HG03469 (cell line): ENCODE measurements around the gene TTN.

Source experiments
- ATAC-seq: cut with Tn5 transposase; IDR thresholded peaks from one replicate; pipeline ENCODE4 v1.9.1; 2021; ENCODE audit warnings: mild to moderate bottlenecking, moderate library complexity, moderate number of reproducible peaks; ENCODE audit not compliant: unreplicated experiment

Gene TTN

DNA sequence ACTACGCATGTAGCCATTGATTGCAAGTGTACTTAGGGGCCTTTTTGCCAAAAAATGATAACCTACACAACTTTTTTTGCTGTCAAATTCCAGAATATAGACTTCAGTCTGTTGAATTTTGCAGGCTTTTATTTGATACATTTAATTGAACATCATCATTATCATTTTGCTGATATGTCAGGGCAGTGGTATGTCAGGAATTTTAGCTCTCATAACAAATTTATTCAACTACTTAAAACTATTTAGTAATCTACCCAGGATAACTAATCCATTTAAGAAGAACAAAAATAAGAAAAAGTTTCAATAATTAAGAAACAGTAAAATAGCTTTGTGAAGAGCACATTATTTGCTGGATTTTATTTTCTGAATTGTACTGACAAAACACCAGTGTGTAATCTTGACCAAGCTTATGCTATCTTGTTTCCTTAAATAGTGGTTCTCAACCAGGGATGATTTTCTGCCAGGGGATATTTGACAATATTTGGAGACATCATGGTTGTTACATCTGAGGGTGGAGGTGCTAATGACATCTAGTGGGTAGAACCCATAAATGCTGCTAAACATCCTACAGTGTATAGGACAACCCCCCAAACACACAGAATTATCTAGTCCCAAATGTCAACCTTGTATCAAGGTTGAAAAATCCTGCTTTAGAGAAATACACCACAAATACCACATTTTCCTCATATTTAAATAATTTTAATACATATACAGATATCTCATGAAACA lies 12.1 kb upstream of the TTN start:
- ATAC-seq: no peak

DNA sequence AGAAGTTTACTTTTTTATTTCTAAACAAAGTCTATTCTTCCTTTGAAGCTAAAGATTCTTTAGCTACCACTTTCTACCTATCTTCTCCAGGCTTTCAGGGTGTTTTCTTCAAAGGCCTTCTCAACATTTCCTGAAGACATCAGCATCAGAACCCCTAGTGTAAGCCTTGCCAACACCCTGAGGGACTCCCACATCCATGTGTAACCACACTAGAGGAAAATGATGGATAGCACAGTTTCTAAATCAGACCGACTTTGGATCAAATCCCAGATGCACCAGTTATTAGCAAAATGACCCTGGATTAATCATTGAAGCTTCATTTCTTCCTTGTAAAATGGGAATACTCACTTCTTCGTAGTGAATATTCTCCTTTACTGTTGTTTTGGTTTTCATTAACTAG lies 4.7 kb upstream of the TTN start:
- ATAC-seq: no peak

DNA sequence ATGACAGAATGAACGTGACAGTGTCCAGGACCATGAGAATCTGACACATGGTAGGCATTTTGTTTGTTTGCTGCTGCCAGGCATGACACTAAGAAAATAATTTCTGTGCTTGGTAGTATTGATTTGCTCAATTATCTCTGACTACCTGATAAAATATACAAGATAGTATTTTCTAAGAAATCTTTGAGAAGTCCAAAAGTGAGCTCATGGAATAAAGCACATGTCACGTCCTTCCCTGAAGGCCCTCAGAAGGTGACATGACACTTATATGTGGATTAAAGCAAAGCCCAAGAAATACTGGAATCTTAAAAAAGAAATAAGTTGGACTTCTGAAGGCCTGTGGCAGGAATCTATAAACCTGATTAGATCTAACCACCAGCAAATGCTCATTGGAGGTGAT lies 3.8 kb upstream of the TTN start:
- no peak for ATAC-seq

DNA sequence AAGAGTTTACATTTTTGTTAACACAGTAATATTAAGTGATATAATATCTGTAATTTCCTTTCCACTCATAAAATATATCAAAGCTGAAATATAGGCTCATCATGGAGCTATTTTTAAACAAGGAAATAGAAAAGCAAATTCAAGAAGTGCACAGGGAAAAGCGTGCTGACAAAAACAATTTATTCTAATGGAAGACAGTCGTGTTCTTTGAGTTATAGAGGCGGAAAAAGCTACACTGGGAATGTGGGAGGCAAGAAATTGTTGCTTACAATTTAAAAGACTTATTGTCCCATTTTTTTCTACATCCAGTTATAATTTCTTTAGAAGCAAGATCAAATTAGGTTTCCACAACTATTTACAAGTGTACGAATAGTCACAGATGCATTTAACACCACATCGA lies 3.2 kb upstream of the TTN start:
- ATAC-seq: no peak

DNA sequence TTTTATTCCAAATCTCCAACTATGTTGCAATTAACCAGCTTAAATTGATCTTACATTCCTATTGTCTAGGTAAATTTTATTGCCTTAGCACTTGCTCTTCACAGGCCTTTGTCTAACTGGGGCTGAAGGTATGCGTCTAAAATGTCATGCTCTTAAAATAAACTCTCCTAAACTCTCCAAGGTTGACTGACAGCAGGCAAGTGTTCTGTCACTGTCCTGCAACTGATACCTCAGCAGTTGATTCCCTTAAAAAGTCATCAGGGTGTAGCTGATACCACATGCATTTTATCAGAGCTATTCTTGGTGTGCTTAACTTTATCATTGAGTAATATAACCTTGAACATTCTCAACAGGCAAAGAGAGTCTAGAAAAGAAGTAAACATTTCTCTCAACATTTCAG lies 680 bp downstream of the TTN start:
- ATAC-seq: no peak

DNA sequence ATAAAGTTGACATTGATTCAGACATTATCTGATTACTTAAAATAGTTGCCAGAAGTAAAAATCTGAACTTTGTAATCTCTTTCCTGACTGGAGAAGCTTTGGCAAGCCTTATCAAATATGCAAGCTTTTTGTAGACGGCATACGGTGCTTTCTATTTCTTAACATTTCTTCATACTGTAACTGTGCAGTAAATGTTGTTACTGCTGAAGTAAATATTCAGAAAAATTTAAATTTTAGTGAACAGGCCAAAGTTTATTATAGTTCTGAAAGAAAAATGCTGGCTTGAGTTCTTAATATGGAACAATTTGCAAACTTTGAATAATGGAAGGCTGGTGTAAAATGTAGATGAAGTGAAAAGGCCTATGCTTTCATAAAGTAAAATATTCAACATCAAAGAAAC lies 1.8 kb downstream of the TTN start:
- no peak for ATAC-seq

DNA sequence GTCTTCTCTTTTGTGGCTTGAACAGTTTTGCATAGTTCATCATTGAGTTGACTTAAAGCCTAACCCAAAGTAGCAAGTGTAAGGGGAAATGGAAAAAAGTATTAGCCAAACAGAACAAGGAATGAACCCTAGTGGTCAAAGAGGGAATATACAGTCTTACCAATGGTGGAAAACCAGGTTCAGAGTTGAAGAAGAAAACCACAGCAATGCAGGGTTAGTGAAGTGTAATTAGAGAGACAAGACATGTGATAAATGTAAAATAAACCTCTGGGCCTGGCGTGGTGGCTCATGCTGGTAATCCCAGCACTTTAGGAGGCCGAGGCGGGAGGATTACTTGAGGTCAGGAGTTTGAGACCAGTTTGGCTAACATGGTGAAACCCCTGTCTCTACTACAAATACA lies 2.4 kb downstream of the TTN start:
- ATAC-seq: no peak

DNA sequence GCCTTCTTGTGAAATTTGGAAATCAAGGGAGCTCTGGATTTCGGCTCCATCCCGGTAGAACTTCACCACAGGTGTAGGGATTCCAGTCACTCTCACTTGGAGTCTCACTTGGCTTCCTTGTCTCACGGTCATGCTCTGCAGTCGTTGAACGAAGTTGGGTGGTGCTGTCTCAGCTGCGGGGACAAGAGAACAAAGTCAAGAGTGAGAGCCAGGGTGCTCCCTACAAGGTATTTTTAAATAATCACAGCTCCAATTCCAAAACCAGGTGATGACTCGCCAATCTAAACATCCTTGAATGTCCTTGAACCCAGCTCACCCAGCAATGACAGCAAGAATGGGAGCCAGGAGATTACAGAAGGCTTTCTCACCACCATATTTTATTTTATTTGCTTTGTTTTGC lies 6.7 kb downstream of the TTN start:
- no peak for ATAC-seq

DNA sequence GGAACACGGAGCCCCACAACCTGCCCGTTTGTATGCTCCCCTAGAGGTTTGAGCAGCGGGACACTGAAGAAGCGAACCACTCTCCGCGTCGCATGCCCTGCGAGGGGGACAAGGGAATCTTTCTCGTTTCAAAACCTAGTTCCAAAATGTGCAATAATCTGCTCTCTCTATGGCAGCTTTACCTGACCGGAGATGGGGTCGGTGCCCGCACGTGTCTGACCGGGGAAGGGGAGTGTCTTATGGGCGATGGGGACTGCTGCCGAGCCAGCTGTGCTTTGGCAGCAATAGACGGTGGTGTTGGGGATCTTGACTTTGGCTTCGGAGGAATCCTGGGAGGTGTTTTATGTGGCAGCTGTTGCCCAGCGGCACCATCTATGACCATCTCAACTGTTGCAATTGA lies 7.9 kb downstream of the TTN start:
- no peak for ATAC-seq

DNA sequence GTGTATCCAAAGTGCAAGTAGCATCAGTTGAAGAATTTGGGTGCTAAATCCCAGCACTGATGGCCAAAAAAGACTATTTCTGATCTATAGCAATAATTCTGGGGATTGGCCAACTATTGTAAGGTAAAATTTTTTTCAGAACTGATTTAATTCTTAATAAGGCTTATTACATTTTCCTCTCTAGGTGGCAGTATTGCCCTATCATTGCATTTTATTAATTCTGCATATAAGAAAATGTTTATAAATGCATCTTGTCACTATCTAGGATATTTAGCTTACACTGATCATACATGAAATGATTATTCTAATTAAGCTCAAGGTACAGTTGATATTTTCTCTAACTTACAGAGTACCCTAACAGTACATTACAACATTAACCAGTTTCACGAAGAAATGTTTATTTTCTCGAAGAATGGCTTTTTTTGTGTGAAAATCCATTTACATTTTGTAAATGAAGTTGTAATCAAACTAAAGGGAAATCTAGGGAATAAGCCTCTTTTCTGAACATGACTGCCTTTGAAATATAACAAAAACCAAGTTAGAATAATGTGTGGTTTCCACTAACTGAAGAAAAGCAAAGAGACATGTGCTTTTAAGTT lies 11.0 kb downstream of the TTN start:
- no peak for ATAC-seq

DNA sequence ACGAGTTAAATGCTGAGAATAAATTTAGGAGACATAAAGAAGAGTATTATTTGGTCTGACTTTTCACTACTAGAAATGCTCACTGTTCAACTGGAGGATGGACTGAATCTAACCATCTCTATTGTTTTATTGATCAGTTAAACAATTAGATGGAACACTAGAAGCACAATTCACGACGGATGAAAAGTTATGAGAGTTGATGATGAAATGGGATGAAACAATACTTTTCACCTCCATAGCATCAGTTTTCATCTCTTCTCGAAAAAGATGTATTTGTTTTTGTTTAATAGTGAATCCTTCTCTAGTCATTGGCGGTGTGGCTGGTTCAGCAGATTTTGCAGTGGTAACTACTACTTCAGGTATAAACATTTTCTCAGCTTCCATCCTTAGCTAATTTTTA lies 19.3 kb downstream of the TTN start:
- ATAC-seq: no peak

DNA sequence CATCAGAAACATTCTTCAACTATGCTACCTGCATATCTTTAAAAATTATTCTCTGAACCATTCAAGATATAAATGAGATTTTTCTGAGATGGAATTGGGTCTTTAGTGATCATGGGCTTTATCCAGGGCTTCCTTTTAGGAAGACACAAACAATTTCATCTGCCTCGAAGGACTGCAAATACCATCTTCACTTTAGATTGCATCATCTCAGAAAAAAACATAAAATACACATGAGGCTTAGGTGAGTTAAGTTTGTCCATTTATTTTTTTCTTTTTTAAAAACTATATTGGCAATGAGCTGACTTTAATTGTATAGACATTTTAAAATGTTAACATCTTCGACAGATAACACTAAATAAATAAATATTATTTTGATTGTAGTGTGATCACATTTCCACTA lies 20.1 kb downstream of the TTN start:
- no peak for ATAC-seq

DNA sequence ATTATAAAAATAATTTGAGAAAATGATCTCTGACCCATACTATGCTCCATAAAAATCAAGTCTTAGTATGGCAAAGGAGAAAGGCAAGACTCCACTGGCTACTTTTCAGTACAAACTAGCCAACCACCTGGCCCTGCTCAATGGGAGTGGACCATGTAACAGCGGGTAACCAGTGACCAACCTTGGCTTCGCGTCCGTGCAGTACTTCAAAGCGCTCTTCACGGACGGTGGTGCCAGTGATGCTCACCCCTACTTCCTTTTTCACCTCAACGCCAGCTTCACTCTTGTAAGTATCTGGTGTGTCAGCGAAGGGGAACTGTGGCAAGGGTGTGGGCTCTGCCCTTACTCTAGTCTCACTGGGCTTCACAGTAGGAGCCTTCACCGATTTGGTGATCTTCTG lies 23.3 kb downstream of the TTN start:
- ATAC-seq: no peak

DNA sequence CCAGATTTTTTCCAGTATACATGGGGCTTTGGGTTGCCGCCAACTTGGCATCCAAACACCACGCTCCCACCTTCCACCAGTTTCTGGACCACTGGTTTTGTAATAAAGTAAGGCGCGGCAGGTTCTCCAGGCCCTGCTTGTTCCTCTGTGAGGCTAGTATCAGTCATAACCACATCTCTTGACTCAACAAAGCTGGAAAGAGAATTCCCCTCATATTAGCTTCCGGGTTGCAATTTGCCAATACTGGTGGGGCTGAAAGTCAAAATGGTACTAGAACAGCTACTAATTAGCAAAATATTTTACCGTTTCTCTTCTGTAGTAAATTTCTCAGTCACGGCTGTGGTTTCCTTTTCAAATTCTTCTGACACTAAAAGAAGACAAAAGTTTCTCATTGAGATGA lies 25.0 kb downstream of the TTN start:
- no peak for ATAC-seq

DNA sequence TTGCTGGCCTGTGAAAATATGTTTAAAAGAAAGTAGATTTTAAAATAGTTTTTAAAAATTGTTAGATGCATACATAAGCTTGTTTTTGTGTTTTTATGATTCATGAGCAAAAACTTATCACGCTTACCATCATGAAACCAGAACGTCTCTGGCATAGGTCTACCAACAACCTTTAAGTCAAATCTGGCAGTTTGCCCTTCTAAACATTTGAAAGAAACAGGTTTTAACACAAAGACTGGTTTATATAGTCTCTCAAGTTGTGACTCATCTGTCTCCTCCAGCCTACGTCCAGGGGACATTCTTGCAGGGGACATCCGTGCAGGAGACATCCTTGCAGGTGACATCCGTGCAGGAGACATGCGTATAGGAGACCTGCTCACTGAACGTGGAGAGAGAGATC lies 29.6 kb downstream of the TTN start:
- no peak for ATAC-seq

DNA sequence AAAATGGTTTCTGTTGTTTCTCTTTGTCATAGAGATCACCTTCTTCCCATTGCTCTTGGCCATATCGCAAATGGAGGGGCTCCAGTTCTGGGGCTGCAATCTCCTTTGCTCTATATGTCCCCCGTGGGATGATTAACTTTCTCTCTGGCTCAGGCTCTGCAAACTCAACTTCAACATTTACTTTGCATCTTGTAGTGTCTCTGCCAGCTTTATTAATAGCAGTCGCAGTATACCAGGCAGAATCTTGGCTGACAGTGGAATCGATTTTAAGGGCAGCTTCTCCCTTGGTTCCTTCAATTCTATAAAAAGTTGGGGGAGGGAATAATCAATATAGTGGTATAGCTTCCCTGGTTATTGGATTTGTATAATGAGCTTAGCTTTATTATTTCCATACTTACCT lies 30.5 kb downstream of the TTN start:
- ATAC-seq: no peak

DNA sequence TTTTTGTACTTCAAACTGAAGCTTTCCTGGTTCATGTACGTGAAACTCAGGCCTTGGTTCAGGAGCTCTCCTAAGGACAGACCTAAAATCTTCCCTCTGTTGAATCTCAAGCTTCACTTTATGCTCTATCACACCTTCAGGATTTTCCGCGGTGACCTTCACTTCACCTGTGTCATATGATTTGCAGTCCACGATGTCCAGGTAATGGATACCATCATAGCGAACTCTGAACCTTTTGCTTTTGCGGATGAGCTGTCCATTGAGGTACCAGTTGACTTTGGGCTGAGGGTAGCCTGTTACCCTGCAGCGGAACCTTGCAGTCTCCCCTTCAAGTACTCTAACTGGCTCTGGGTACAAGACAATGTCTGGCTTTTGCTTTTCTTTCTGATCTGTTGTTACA lies 31.2 kb downstream of the TTN start:
- no peak for ATAC-seq

DNA sequence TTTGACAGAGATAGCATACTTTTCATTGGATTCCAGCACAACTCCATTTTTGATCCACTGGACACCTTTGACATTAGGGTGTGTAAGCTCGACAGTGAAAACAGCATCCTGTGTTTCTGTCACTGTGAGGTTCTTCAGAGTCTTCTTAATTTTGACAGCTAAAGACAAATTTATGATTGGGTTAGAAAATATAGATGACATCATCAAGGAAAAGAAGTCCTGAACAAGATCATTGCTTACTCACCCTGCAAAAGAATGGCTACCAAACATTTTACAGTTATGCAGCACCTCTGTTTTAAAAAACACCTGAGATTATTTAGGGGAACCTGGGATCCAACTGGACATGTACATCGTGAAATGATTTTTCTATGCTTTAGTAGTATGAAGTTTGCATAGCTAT lies 36.7 kb downstream of the TTN start:
- ATAC-seq: no peak

DNA sequence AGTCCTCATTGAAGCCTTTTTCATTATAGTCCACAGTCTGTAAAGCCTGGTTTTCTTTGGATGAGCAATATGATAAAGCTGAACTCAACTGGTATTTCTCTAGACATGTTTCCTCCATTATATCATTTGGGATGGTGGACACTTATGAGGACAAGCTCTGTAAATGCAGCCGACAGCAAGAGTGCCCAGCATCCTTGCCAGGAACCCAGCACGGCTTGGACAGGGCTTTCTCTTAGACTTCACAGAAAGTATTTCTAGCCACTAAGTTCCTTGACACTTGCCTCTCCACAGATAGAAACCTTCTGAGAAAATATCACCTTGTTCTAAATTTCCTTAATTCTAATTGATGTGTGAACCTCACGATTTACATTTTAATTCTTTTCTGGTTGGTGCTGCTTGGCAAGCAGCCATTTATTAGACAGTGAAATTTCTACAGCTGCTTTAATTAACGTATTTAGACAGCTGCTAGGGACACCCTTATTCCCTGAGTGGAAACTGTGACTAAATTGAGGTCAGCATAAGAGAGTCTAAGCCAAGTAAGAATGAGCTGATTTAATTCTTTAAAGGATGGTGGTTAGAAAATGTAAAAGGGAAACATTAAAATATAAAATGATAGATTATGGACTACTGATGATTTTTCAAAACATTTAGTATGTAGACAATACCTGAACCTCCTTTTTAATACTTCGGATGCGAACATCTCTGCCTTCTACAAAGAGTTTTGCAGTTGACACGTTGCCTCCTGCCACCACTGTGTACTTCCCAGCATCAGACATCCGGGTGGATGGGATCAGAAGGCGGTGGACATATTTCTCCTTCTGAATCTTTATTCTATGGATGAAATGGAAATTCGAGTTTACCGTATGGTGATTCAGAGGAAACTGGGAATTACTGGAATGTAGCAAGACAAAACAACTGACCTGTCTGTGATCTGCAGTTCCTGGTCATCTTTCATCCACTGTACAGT lies 39.8 kb downstream of the TTN start:
- no peak for ATAC-seq

DNA sequence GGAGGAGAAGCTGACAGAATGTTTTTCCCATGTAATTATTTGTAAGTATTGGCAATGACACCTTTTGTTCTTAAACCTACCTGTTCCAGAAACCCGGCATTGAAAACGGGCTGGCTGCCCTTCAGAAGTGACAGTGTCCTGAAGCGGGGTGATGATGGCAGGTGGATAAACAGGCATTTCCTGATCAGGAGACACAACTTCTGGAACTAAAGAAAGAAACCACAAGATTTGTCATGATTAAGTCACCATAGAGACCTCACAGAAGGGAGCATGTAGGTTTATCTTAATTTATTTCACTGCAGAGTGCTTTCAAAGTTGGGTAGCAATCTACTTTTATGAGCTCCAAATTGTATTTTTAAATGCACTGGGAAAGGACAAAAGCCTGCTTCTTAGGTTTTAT lies 43.1 kb downstream of the TTN start:
- no peak for ATAC-seq

DNA sequence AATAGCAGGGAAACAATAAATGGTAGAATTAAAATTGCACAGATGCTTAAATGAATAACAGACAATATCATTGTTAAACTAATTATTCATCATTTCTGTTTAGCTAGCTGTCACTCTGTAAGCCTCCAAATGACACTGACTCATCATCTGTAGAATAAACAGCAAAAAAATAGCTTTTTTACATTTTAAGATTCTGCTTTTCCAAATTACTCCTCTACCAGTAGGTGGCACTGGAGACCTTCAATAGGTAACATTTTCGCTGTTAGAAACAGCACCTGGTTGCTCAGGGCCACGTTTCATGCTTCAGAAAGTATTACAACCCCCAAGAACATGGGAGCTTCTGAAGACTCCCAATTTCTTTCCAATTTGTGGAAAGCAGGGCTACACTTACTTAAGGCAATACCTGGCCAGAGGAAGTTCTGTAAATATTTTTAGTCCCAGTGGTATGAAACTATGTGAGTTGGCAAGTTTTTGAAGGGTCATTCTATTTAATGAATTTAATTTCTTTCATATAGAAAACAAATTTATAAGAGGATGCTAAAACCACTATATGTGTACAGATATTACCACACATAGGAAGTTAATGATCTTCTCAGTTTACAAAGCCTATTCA lies 45.4 kb downstream of the TTN start:
- peak; percentile 63 for ATAC-seq

DNA sequence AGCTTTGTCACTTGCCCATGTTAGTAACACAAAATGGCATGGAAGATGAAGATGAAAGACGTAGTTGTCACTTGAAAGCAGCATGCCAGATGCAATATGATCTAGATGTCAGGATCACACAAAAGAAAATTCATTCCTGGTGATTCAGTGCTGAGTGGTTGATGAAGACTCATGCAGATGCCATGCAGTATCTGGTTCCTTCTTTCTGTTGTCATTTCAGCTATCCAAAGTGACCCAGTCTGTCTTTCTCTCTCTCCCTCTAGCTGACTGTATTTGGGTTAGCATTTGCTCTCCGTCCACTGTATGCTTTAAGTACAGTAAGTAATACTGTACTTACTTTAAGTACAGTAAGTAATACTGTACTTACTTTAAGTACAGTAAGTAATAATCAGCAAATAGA lies 50.4 kb downstream of the TTN start:
- no peak for ATAC-seq
